GM21381 (cell line): ENCODE measurements around the gene PLCG2.
"Not testable (repeated sequence)": the region's sequence is repeated elsewhere in the genome, so short reads cannot be mapped to it uniquely, and the experiment has no call there.

ENCODE experiments used
- ATAC-seq: cut with Tn5 transposase; IDR thresholded peaks from one replicate; pipeline ENCODE4 v1.9.1; 2021; ENCODE audit warnings: mild to moderate bottlenecking, moderate library complexity; ENCODE audit not compliant: unreplicated experiment

The PLCG2 gene

GRCh38 chr16:81933361-81933760 lies 154.3 kb downstream of the PLCG2 start:
- ATAC-seq, result no peak

GRCh38 chr16:81934711-81935110 lies 155.6 kb downstream of the PLCG2 start:
- ATAC-seq, result not testable (repeated sequence)

DNA sequence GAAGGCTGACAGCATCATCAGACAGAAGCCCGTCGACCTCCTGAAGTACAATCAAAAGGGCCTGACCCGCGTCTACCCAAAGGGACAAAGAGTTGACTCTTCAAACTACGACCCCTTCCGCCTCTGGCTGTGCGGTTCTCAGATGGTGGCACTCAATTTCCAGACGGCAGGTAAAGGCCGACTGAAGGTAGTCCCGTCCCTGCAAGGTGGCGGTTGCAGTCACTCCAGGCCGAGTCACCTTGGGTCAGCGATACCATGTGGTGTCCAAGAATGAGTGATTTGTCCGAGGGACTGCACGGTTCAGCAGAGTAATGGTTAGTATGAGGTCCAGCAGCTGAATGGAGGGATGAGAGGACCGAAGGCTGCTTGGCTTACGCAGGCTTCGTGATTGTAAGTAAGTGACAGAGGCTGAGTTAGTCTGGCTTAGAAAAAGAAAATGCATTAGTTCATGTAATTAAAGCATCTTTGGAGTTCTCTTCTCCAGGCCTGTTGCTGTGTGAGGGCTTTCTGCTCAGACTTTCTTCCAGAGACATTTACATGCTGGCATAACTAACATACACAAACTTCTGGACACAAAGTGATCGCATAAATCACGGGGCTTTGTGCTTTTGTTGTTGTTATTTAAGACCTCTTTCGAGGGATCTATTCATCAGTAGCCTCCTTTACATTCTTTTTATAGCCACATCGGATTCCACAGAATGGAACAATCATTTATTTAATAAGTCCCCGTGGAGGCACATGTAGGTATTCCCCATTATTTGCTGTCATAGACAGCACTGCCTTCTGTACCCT lies 157.3 kb downstream of the PLCG2 start:
- ATAC-seq, result no peak

GRCh38 chr16:81937305-81938038 lies 158.4 kb downstream of the PLCG2 start:
- ATAC-seq, result no peak

- no peak for ATAC-seq
Observed at GRCh38 chr16:81938326-81939163, 159.5 kb downstream of the PLCG2 start.

DNA sequence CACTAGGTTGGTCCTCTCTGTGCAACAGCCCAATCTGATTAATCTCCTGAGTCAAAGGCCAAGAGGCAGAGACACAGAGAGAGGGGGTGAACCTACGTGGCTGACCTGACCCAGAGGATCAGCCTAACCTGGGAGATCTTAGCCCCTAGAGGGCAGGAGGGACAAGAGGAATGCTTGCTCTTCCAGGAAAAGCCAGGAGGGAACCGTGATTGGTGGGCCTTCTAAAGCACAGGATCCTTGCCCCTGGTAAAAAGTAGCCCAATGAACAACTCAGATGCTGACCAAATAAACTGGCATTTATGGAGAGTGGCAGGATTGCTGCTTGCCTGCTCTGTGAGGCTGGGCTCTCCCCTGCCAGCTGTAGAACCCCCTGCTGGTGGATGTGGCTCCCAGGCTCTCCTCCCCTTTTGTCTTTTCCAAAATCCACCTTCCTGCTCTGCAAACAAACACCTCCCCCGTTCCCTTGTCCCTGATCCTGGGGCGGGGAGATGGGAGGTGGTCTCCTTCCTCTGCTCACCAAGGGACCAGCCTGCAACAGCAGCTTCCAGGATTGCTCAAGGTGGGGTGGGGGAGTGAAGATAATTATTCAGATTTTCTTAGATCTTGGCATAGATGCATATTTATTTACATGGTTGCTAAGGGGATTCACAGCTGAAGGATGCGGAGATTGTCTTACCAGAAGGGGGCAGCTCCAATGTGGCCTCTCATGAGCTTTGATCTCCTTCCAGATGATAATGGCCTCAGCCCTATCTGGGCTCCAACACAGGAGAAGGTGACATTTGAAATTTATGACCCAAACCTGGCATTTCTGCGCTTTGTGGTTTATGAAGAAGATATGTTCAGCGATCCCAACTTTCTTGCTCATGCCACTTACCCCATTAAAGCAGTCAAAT lies 160.3 kb downstream of the PLCG2 start:
- ATAC-seq, result no peak

DNA sequence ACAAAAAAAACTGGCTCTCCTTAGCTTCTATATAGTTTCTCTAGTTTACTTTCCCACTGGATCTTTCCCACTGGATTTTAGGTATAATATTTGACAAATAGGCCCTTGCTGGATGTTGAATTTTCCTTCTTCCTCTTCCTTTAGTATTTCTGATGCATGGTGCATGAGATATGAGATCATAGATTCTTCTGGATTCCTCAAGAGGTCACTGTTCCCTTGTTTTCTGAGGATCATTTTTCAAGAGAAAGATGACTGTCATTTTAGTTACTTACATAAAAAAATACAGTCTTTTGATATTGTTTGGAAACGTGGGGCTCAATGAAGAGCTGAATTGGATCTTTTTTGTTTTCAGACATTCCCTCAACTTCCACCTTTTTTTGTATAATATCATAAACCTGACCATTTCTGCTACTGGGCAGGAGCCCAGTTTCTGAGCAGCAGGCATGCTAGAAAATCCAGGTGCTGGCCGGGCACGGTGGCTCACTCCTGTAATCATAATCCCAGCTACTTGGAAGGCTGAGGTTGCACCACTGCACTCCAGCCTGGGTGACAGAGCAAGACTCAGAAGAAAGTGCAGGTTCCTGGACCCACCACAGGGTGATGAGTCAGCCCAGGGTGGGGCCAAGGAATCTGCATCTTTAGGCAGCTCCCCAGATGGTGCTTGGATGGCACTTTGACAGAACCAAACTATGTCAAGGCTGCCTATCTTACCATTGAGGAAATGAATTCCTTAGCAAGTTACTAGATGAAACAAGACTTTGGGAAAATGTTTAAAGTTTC lies 161.9 kb downstream of the PLCG2 start:
- ATAC-seq, result no peak

GRCh38 chr16:81942007-81942601 lies 163.0 kb downstream of the PLCG2 start:
- ATAC-seq, result no peak

DNA sequence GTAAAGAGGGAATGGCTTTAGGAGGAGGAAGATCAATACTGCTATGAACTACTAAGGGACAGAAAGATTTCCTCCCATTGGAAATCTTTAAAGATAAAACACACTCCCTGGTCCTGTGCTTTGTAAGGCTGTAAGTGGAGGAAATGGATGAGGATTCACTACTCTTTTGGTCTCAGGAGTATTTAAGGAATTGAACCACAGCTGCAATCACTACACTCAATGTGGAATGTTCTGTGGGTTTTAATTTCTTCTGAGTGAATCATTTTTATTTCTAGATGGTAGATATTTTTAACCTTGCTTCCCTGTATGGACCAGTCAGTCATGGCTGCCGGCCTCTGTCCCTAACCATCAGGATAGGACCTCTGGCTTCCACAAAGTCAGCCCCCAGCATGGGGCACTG lies 166.6 kb downstream of the PLCG2 start:
- no peak for ATAC-seq

GRCh38 chr16:81946206-81946605 lies 167.1 kb downstream of the PLCG2 start:
- ATAC-seq, result no peak

DNA sequence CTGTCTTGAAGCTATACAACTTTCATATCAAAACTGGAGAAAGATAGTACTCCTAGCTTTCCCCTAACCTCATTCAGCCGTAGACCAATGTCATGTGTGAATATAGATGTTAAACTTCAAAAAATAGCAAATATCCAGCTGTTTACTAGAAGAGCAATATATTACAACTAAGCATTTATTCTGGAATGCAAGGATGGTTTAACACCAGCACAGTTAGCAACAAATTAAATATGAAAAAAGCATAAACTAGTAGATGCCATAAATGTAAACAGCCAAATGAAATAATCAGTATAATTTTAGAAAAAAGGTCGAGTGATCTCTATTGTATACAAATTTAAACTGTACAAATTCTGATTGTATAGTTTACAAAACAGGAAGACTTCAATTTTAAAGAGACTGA lies 172.5 kb downstream of the PLCG2 start:
- no peak for ATAC-seq

GRCh38 chr16:81956213-81956948 lies 177.3 kb downstream of the PLCG2 start:
- no peak for ATAC-seq

DNA sequence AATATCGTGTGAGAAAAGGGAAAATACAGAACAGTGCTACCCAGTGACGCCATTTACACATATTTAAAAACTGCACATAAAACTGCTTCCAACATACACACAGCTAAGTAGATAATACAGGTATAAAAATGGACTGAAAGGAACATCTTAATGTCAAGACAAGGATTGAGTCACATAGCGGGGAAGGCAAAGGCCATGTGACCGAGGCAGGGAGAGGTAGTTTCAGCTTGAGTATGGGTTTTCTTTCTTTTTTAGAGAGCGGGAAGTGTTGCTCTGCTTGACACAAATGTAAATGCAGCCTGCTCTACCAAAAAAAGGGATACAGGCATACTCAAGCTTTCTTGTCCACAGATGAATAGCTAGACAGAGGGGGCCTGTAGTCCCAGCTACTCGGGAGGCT lies 185.7 kb downstream of the PLCG2 start:
- ATAC-seq, result no peak

DNA sequence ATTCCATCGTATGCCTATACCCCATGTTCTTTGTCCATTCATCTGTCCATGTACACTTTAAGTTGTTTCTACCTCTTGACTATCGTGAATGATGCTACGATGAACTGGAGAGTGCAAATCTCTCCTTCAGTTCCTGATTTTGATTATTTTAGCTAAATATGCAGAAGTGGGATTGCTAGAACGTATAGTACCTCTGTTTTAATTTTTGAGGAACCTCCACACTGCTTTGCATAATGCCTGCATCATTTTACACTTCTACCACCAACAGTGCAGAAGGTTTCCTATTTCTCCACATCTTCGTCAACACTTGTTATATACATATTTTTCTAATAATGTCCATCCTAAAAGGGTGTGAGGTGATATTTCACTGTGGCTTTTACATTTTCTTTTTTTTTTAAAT lies 188.3 kb downstream of the PLCG2 start:
- ATAC-seq, result no peak

DNA sequence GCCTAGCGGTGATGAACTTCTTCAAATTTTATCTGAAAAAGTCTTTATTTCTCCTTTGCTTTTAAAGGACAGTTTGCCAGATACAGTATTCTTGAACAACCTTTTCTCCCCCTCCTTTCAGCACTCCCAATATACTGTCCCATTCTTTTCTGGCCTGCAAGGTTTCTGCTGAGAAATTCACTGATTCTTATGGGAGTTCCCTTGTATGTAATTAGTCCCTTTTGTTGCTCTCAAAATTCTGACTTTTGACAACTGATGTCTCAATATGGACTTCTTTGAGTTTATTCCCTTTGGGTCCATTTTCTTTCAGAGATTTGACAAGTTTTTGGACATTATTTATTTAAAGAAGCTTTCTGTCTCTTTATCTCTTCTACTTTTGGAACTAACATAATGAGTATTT lies 192.8 kb downstream of the PLCG2 start:
- no peak for ATAC-seq

- ATAC-seq, result no peak
Observed at GRCh38 chr16:81973737-81974136, 194.6 kb downstream of the PLCG2 start.

DNA sequence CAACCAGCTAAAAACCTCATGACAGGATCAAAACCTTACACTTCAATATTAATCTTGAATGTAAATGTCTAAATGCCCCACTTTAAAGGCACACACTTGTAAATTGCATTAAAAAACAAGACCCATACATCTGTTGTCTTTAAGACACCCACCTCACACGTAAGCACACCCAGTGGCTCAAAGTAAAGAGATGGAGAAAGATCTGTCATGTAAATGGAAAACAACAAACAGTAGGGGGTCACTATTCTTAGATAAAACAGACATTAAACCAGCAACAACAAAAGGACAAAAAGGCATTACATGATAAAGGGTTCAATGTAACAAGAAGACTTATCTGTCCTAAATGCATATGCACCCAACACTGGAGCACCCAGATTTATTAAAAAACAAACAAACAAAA lies 196.5 kb downstream of the PLCG2 start:
- ATAC-seq, result no peak

GRCh38 chr16:81977335-81977942 lies 198.3 kb downstream of the PLCG2 start:
- ATAC-seq, result not testable (repeated sequence)
